Spleen (tissue), 7 donors: ENCODE data around the gene ZSCAN5B.

Experiments
- CTCF ChIP-seq, 11 experiments: fragments of 200-600 bp in 7 of 11; fragments of 450-650 bp in 4 of 11; sonication (generic) in 4 of 11; IDR thresholded peaks in 8 of 11; conservative IDR thresholded peaks in 3 of 11; 1 replicate in 7 of 11; 2 replicates in 4 of 11; pipeline versions ENCODE4 v1.4.0 to v1.8.0; 2016 to 2021; ENCODE audit warnings: antibody characterized with exemption in 11 of 11, inconsistent platforms in 4 of 11, mild to moderate bottlenecking in 1 of 11
- POLR2A ChIP-seq, 3 donors: fragments of 450-650 bp; IDR thresholded peaks; one replicate each; pipeline ENCODE4 v1.5.1; 2017; ENCODE audit warnings: antibody characterized with exemption in 3 of 3, mild to moderate bottlenecking in 1 of 3
- POLR2AphosphoS5 ChIP-seq, 3 donors: sonication (generic); formaldehyde crosslinking; IDR thresholded peaks; one replicate each; pipeline ENCODE4 v1.5.1; 2017; ENCODE audit warnings: antibody characterized with exemption in 3 of 3
- donor health status: DM: no; HTN: no; CAD: no; lungs with moderate emphysema.
- donor health status: DM: no; HTN: no; CAD: no.
- donor health status: DM: no; HTN: no; CAD: no.

GRCh38 chr19:56176881-56177280, 20.7 kb downstream of the ZSCAN5B start:
- TF ChIP-seq CTCF (IDR thresholded peaks at IDR 0.05 in 8 of 11, conservative IDR thresholded peaks at IDR 0.05 in 3 of 11) (no peak), POLR2AphosphoS5 (IDR thresholded peaks at IDR 0.05) (no peak), POLR2A (IDR thresholded peaks at IDR 0.05) (no peak)
